ENCODE results near the gene KLK10.

The KLK10 gene

GRCh38 chr19:51043497-51043896, 24.0 kb upstream of the KLK10 start:
- in situ Hi-C loops (cut with HindIII; ENCODE audit: low pct_ligation_motif_present, low sequenced_read_pairs) = no loop called here
- DNase-seq = no peak
- H3K27ac ChIP-seq = no peak overlapping the region
- no peaks in the 10 kb centered on the region for H3K27me3 ChIP-seq (replicated peaks)
- H3K36me3 ChIP-seq (replicated peaks) = no peaks in the 10 kb centered on the region
- H3K4me3 ChIP-seq (ENCODE audit: low read depth, low read length) = no peak overlapping the region
- no peak for TF ChIP-seq CTCF (IDR thresholded peaks at IDR 0.05; ENCODE audit: low read depth, low read length, missing control alignments)

DNA sequence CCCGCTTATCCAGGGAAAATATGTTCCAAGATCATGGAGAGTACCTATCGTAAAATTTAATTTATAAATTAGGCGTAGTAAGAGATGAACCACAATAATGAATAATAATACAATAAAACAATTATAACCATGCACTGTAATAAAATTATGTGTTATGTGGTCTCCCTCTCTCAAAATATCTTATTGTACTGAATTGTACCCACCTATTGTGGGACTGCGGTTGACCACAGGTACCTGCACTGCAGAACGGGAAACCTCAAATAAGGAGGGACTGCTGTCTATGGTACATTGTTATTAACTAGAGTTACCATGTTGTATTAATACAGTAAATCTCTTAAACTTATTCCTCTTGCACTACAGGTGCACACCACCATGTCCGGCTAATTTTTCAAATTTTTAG, 20.6 kb upstream of the KLK10 start:
- in situ Hi-C loops (cut with HindIII; ENCODE audit: low pct_ligation_motif_present, low sequenced_read_pairs) = no loop called here
- Histone ChIP-seq H3K36me3 (replicated peaks) (no peaks in the 10 kb centered on the region), H3K4me3 (ENCODE audit: low read depth, low read length) (no peak overlapping the region), H3K27me3 (replicated peaks) (no peaks in the 10 kb centered on the region), H3K27ac (no peak overlapping the region)
- TF ChIP-seq CTCF (IDR thresholded peaks at IDR 0.05; ENCODE audit: low read depth, low read length, missing control alignments) = no peak
- DNase-seq = no peak

- no peak for DNase-seq
- Histone ChIP-seq H3K36me3 (replicated peaks) (no peaks in the 10 kb centered on the region), H3K4me3 (ENCODE audit: low read depth, low read length) (no peak overlapping the region), H3K27me3 (replicated peaks) (no peaks in the 10 kb centered on the region), H3K27ac (no peak overlapping the region)
- TF ChIP-seq CTCF (IDR thresholded peaks at IDR 0.05; ENCODE audit: low read depth, low read length, missing control alignments) = no peak
- in situ Hi-C loops (cut with HindIII; ENCODE audit: low pct_ligation_motif_present, low sequenced_read_pairs) = no loop called here
These were observed 17.0 kb upstream of the KLK10 start for GRCh38 chr19:51036519-51036918.

GRCh38 chr19:51034704-51035103, 15.2 kb upstream of the KLK10 start, which contains the start of gene KLK12:
Gene KLK12, minus strand, starts transcription at chr19:51035002. Its CDS starts 381 bp downstream, at chr19:51034621.
- Histone ChIP-seq H3K36me3 (replicated peaks) (no peaks in the 10 kb centered on the region), H3K27ac (no peak within 1 kb of the TSS), H3K4me3 (ENCODE audit: low read depth, low read length) (no peak within 1 kb of the TSS), H3K27me3 (replicated peaks) (no peaks in the 10 kb centered on the region)
- in situ Hi-C loops (cut with HindIII; ENCODE audit: low pct_ligation_motif_present, low sequenced_read_pairs) = no loop called here
- no peak for TF ChIP-seq CTCF (IDR thresholded peaks at IDR 0.05; ENCODE audit: low read depth, low read length, missing control alignments)
- DNase-seq = no peak

DNA sequence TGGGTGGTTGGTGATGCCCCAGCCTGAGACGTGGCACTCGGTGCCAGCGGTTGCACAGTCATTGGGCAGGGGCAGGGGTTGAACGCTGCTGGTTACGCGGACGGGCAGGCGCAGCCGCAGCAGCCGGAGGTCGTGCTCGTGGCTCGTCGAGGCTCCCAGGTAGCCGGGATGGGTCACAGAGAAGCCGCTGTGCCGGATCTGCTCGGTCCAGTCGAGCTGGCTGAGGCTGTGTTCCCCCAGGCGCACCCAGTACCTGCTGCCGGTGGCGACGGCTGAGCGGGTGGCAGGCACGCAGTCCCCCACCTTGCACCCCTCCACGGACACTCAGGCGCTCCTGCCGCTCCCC, 12.3 kb upstream of the KLK10 start:
- no peaks in the 10 kb centered on the region for H3K27me3 ChIP-seq (replicated peaks)
- no peak overlapping the region for H3K4me3 ChIP-seq (ENCODE audit: low read depth, low read length)
- no peaks in the 10 kb centered on the region for H3K36me3 ChIP-seq (replicated peaks)
- in situ Hi-C loops (cut with HindIII; ENCODE audit: low pct_ligation_motif_present, low sequenced_read_pairs) = no loop called here
- no peak for DNase-seq
- no peak for TF ChIP-seq CTCF (IDR thresholded peaks at IDR 0.05; ENCODE audit: low read depth, low read length, missing control alignments)
- no peak overlapping the region for H3K27ac ChIP-seq

GRCh38 chr19:51031220-51031879, 11.8 kb upstream of the KLK10 start:
- no peak overlapping the region for H3K4me3 ChIP-seq (ENCODE audit: low read depth, low read length)
- no peaks in the 10 kb centered on the region for H3K27me3 ChIP-seq (replicated peaks)
- H3K27ac ChIP-seq = no peak overlapping the region
- in situ Hi-C loops (cut with HindIII; ENCODE audit: low pct_ligation_motif_present, low sequenced_read_pairs) = no loop called here
- no peak for DNase-seq
- TF ChIP-seq CTCF (IDR thresholded peaks at IDR 0.05; ENCODE audit: low read depth, low read length, missing control alignments) = no peak
- no peaks in the 10 kb centered on the region for H3K36me3 ChIP-seq (replicated peaks)
